Ascending aorta (tissue), 2 donors: Measurements from ENCODE around the gene TAS2R46. TPM values are rescaled to one million over a fixed set of nuclear protein-coding genes. Genes with fewer than 3 reads are reported as not detected.

ENCODE experiments used
- DNase-seq, 2 donors: peaks; one replicate each; pipeline ENCODE4 v3.0.0-alpha.2; 2019; ENCODE audit warnings: low spot score in 2 of 2
- H3K27ac ChIP-seq, 2 donors: fragments of 200-600 bp; sonication (generic); one replicate each; pipeline ENCODE4 v1.5.1; 2016 to 2017; ENCODE audit warnings: mild to moderate bottlenecking in 1 of 2
- H3K27me3 ChIP-seq: fragments of 200-600 bp; sonication (generic); one replicate; pipeline ENCODE4 v1.5.1; 2017
- H3K36me3 ChIP-seq, 2 donors: fragments of 200-600 bp; sonication (generic); one replicate each; pipeline ENCODE4 v1.5.1; 2016
- H3K4me1 ChIP-seq, 2 donors: fragments of 200-600 bp; sonication (generic); one replicate each; pipeline ENCODE4 v1.5.1; 2016 to 2017; ENCODE audit warnings: mild to moderate bottlenecking in 1 of 2
- H3K4me3 ChIP-seq, 2 donors: fragments of 200-600 bp; sonication (generic); one replicate each; pipeline ENCODE4 v1.5.1; 2016 to 2017; ENCODE audit warnings: mild to moderate bottlenecking in 1 of 2
- H3K9me3 ChIP-seq, 2 donors: fragments of 200-600 bp; sonication (generic); one replicate each; pipeline ENCODE4 v1.5.1; 2016
- CTCF ChIP-seq, 3 experiments: fragments of 200-600 bp in 2 of 3; fragments of 450-650 bp in 1 of 3; sonication (generic) in 2 of 3; IDR thresholded peaks; one replicate each; pipeline ENCODE4 v1.5.1; 2016 to 2019; ENCODE audit warnings: antibody characterized with exemption in 3 of 3, mild to moderate bottlenecking in 1 of 3, moderate library complexity in 1 of 3
- intact Hi-C: fragments of 100-400 bp; cut with DNase I; formaldehyde crosslinking; loops from one replicate; pipeline ENCODE4 v1.15.1; 2023
- total RNA-seq: library from RNA; depleted of rRNA; stranded (reverse); fragments of >200 nt; gene quantifications from one replicate; pipeline ENCODE4 v1.1.0, GENCODE V29; 2016

Gene TAS2R46
- total RNA-seq, 1 donor from 2014 or later = 23.2 TPM

GRCh38 chr12:11092128-11092527, 30.0 kb upstream of the TAS2R46 start, which contains the start of gene TAS2R43:
TSS of gene TAS2R43 (minus strand) at chr12:11092313. CDS start at chr12:11092229, 84 bp downstream.
- intact Hi-C loops = no loop called here
- no peak for DNase-seq
- Histone ChIP-seq H3K36me3 (no peaks in the 10 kb centered on the region), H3K27ac (no peak within 1 kb of the TSS), H3K4me3 (no peak within 1 kb of the TSS), H3K27me3 (no peaks in the 10 kb centered on the region), H3K4me1 (no peaks in the 10 kb centered on the region), H3K9me3 (no peaks in the 10 kb centered on the region)
- TF ChIP-seq CTCF (IDR thresholded peaks at IDR 0.05) = no peak

- no peaks in the 10 kb centered on the region for H3K27me3 ChIP-seq
- intact Hi-C loops = no loop called here
- no peak for DNase-seq
- no peaks in the 10 kb centered on the region for H3K36me3 ChIP-seq
- H3K27ac ChIP-seq = no peak overlapping the region
- no peaks in the 10 kb centered on the region for H3K4me1 ChIP-seq
- no peak overlapping the region for H3K4me3 ChIP-seq
- no peak for TF ChIP-seq CTCF (IDR thresholded peaks at IDR 0.05)
- H3K9me3 ChIP-seq = peaks cover 0 to 8% of the 10 kb centered on the region in 2 donors
Observed at GRCh38 chr12:11089246-11089645, 27.2 kb upstream of the TAS2R46 start.

GRCh38 chr12:11085419-11085818, 23.3 kb upstream of the TAS2R46 start:
- H3K27me3 ChIP-seq = no peaks in the 10 kb centered on the region
- H3K36me3 ChIP-seq = no peaks in the 10 kb centered on the region
- peaks cover 0 to 8% of the 10 kb centered on the region in 2 donors for H3K9me3 ChIP-seq
- intact Hi-C loops = no loop called here
- TF ChIP-seq CTCF (IDR thresholded peaks at IDR 0.05) = no peak
- no peak overlapping the region for H3K4me3 ChIP-seq
- DNase-seq = no peak
- H3K27ac ChIP-seq = no peak overlapping the region
- no peaks in the 10 kb centered on the region for H3K4me1 ChIP-seq

GRCh38 chr12:11081987-11082386, 19.9 kb upstream of the TAS2R46 start:
- H3K4me3 ChIP-seq = no peak overlapping the region
- H3K4me1 ChIP-seq = no peaks in the 10 kb centered on the region
- H3K27me3 ChIP-seq = no peaks in the 10 kb centered on the region
- no peaks in the 10 kb centered on the region for H3K36me3 ChIP-seq
- intact Hi-C loops = no loop called here
- TF ChIP-seq CTCF (IDR thresholded peaks at IDR 0.05) = no peak
- H3K9me3 ChIP-seq = peaks cover 0 to 8% of the 10 kb centered on the region in 2 donors
- H3K27ac ChIP-seq = no peak overlapping the region
- DNase-seq = no peak

GRCh38 chr12:11078246-11078645, 16.2 kb upstream of the TAS2R46 start:
- intact Hi-C loops = no loop called here
- no peaks in the 10 kb centered on the region for H3K36me3 ChIP-seq
- no peak overlapping the region for H3K27ac ChIP-seq
- H3K4me1 ChIP-seq = no peaks in the 10 kb centered on the region
- no peak for TF ChIP-seq CTCF (IDR thresholded peaks at IDR 0.05)
- DNase-seq = no peak
- H3K9me3 ChIP-seq = no peaks in the 10 kb centered on the region
- no peak overlapping the region for H3K4me3 ChIP-seq
- H3K27me3 ChIP-seq = no peaks in the 10 kb centered on the region

- TF ChIP-seq CTCF (IDR thresholded peaks at IDR 0.05) = no peak
- DNase-seq = no peak
- no peaks in the 10 kb centered on the region for H3K9me3 ChIP-seq
- no peaks in the 10 kb centered on the region for H3K27me3 ChIP-seq
- intact Hi-C loops = no loop called here
- H3K27ac ChIP-seq = no peak overlapping the region
- H3K36me3 ChIP-seq = no peaks in the 10 kb centered on the region
- H3K4me1 ChIP-seq = no peaks in the 10 kb centered on the region
- H3K4me3 ChIP-seq = no peak overlapping the region
Observed at GRCh38 chr12:11075642-11076041, 13.5 kb upstream of the TAS2R46 start.
